PC-9 (cell line): ENCODE results near the gene SUMF1. TPM values are rescaled to one million over a fixed set of nuclear protein-coding genes. Genes with fewer than 3 reads are reported as not detected.
A peak's percentile ranks its signal among the peaks of the same experiment; 100 is the strongest.

ENCODE experiments used
- Bru-seq: library from RNA; stranded (reverse); fragments of 400-500 nt; gene quantifications from one replicate; lab custom pipeline; 2021; lab: Mats Ljungman, UMichigan
- BruChase-seq, 2 experiments: library from RNA; stranded (reverse); fragments of 400-500 nt; gene quantifications; one replicate each; lab custom pipeline; 2021; lab: Mats Ljungman, UMichigan
- BruUV-seq: library from RNA; stranded (reverse); fragments of 400-500 nt; replicated peaks from 2 replicates; lab custom pipeline; 2021; lab: Mats Ljungman, UMichigan
- CTCF ChIA-PET: fragments of 300-600 bp; sonication (Branson Sonifier 250); formaldehyde crosslinking; loops from one replicate; lab custom pipeline; 2022; ENCODE audit warnings: antibody characterized with exemption; lab: Charles Lee
- POLR2A ChIA-PET: fragments of 300-600 bp; sonication (Branson Sonifier 250); formaldehyde crosslinking; loops from one replicate; lab custom pipeline; 2022; ENCODE audit warnings: antibody characterized with exemption; ENCODE audit not compliant: unreplicated experiment; lab: Charles Lee
- DNase-seq, 2 experiments: peaks; one replicate each; pipeline versions ENCODE4 v3.0.0 to v3.0.0-alpha.2; 2015 to 2022; ENCODE audit warnings: mixed read lengths in 1 of 2
- H2AFZ ChIP-seq: fragments of 200-600 bp; sonication (generic); 2 replicates; pipeline ENCODE4 v1.8.1; 2017; ENCODE audit warnings: antibody characterized with exemption
- H3F3A ChIP-seq: fragments of 200-600 bp; sonication (generic); 2 replicates; pipeline ENCODE4 v1.8.1; 2017; ENCODE audit warnings: antibody characterized with exemption, mild to moderate bottlenecking, low read depth; ENCODE audit not compliant: insufficient read depth
- H3K27ac ChIP-seq: fragments of 200-600 bp; sonication (generic); 2 replicates; pipeline ENCODE4 v1.6.1; 2016; ENCODE audit warnings: mixed run types
- H3K27me3 ChIP-seq: fragments of 200-600 bp; sonication (generic); 2 replicates; pipeline ENCODE4 v1.6.1; 2016; ENCODE audit warnings: low read depth, mixed run types; ENCODE audit not compliant: insufficient read depth
- H3K36me3 ChIP-seq: fragments of 200-600 bp; sonication (generic); 2 replicates; pipeline ENCODE4 v1.6.1; 2016; ENCODE audit warnings: low read depth, mixed run types
- H3K4me1 ChIP-seq: fragments of 200-600 bp; sonication (generic); replicated peaks from 2 replicates; pipeline ENCODE4 v1.6.1; 2016; ENCODE audit warnings: mixed run types; ENCODE audit not compliant: insufficient read depth
- H3K4me2 ChIP-seq: fragments of 200-600 bp; sonication (generic); 2 replicates; pipeline ENCODE4 v1.6.1; 2017; ENCODE audit warnings: mixed run types
- H3K4me3 ChIP-seq: fragments of 200-600 bp; sonication (generic); 2 replicates; pipeline ENCODE4 v1.6.1; 2016; ENCODE audit warnings: mixed run types
- H3K79me2 ChIP-seq: fragments of 200-600 bp; sonication (generic); 2 replicates; pipeline ENCODE4 v1.6.1; 2017; ENCODE audit warnings: low read depth, mixed run types
- H3K9me2 ChIP-seq: fragments of 200-600 bp; sonication (generic); 2 replicates; pipeline ENCODE4 v1.8.1; 2017; ENCODE audit warnings: mild to moderate bottlenecking; ENCODE audit not compliant: insufficient read depth
- H3K9me3 ChIP-seq: fragments of 200-600 bp; sonication (generic); 2 replicates; pipeline ENCODE4 v1.8.1; 2016; ENCODE audit warnings: low read depth; ENCODE audit not compliant: insufficient read depth
- H4K20me1 ChIP-seq: fragments of 200-600 bp; sonication (generic); 2 replicates; pipeline ENCODE4 v1.8.1; 2017; ENCODE audit not compliant: insufficient read depth
- EZH2 ChIP-seq: fragments of 200-600 bp; sonication (generic); IDR thresholded peaks from 2 replicates; pipeline ENCODE4 v1.8.0; 2017; ENCODE audit warnings: antibody characterized with exemption, low read depth
- intact Hi-C: fragments of 100-400 bp; cut with micrococcal nuclease; formaldehyde crosslinking; loops from one replicate; pipeline ENCODE4 v1.10.0; 2022; ENCODE audit not compliant: unreplicated experiment
- long read RNA-seq: library from polyadenylated mRNA; stranded (forward); transcript quantifications from one replicate; pipeline ENCODE4 v2.0.0, GENCODE V29; 2022
- total RNA-seq: library from RNA; stranded (reverse); gene quantifications from 2 replicates; pipeline ENCODE4 v1.2.3, GENCODE V29; 2021
- TF ChIP-seq, protein P1 (sequence below): fragments of 200-600 bp; sonication (generic); conservative IDR thresholded peaks from 2 replicates; pipeline ENCODE4 v1.6.1; 2017; ENCODE audit warnings: mixed run types, antibody characterized with exemption, mild to moderate bottlenecking, moderate library complexity

Gene SUMF1
- total RNA-seq, result 41.6 and 50.9 TPM in 2 replicates
- percentile 72 among the genes with signal in this experiment for Bru-seq, nascent RNA
- BruChase-seq, experiment 1, labeled RNA remaining after a 2-hour chase, result percentile 71 among the genes with signal in this experiment
- percentile 56 among the genes with signal in this experiment for BruChase-seq, experiment 2, labeled RNA remaining after a 6-hour chase
- long read RNA-seq, transcript SUMF1-202 (8 exons, 1,447 nt), result minor isoform, 6 of 206 reads
- long read RNA-seq, transcript SUMF1-201 (9 exons, 2,159 nt), result major isoform, 152 of 206 reads
- long read RNA-seq, transcript SUMF1-203 (8 exons, 1,128 nt), result minor isoform, 11 of 206 reads
- long read RNA-seq, partial matches to known transcripts, result 6 of 206 reads
- long read RNA-seq, other reads (novel, unspliced or antisense), result 31 of 206 reads

GRCh38 chr3:4466741-4467521, at the start of gene SUMF1:
SUMF1 (minus strand) TSS chr3:4467269; CDS start chr3:4467245, 24 bp downstream.
- Histone ChIP-seq H3K9me3 (no peaks in the 10 kb centered on the region), H3K4me3 (peak within 1 kb of the TSS; percentile 68), H3F3A (no peaks in the 10 kb centered on the region), H3K27ac (peak within 1 kb of the TSS; percentile 84), H3K9me2 (no peaks in the 10 kb centered on the region), H4K20me1 (no peaks in the 10 kb centered on the region), H3K4me2 (peak within 1 kb of the TSS; percentile 87), H3K36me3 (no peaks in the 10 kb centered on the region), H2AFZ (peak within 1 kb of the TSS; percentile 91), H3K27me3 (no peaks in the 10 kb centered on the region), H3K4me1 (0 out of 2 replicates have a peak, but pooled peaks cover 4% of the 10 kb centered on the region), H3K79me2 (peaks cover 8% of the 10 kb centered on the region)
- intact Hi-C loops, result loop anchor here (1.0 kb wide), 1 partner anchor 26 kb away; the partner anchor contains the start of gene ITPR1
- ChIA-PET POLR2A (interaction anchor here (0.6 to 1.0 kb wide), 4 partner anchors 22 to 1429 kb away, joined by 3 to 13 read pairs (median 5); partner anchors contain the start of gene ITPR1), CTCF (no interaction called here)
- peak; percentile 54 to 67 for DNase-seq
- no TSS peak for BruUV-seq
- TF ChIP-seq EZH2, result no peak
- TF ChIP-seq, protein P1, sequence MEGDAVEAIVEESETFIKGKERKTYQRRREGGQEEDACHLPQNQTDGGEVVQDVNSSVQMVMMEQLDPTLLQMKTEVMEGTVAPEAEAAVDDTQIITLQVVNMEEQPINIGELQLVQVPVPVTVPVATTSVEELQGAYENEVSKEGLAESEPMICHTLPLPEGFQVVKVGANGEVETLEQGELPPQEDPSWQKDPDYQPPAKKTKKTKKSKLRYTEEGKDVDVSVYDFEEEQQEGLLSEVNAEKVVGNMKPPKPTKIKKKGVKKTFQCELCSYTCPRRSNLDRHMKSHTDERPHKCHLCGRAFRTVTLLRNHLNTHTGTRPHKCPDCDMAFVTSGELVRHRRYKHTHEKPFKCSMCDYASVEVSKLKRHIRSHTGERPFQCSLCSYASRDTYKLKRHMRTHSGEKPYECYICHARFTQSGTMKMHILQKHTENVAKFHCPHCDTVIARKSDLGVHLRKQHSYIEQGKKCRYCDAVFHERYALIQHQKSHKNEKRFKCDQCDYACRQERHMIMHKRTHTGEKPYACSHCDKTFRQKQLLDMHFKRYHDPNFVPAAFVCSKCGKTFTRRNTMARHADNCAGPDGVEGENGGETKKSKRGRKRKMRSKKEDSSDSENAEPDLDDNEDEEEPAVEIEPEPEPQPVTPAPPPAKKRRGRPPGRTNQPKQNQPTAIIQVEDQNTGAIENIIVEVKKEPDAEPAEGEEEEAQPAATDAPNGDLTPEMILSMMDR, result no peak

DNA sequence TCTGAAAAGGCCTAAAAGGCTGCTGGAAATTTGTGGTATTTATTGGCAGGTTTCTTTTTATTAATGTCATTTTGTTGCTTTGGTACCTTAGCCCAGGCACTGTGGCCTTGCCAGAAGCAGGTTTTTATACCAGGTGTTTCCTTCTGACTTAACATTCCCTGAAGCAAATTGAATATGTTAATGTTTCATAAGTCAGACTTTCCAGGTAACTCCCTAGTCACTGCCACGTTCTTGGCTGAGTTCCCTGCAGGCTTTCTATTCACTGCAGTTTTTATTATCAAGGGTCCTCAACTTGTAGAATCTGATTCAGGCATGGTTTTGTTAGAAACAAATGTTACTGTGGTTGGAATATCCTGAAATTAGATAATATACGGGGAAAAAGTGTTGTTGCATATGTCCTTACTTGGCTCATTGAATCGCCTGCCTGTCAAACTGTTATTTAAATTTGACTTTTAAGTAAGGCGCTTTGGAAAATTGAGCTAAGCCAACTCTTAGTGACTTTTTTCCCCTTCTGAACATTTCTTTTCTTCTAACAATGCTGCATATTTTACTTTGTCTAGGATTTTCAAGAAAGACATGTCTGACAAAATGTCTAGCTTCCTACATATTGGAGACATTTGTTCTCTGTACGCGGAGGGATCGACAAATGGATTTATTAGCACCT, 49.0 kb upstream of the SUMF1 start:
- Histone ChIP-seq H3K27ac (no peak overlapping the region), H3K9me2 (no peaks in the 10 kb centered on the region), H3K36me3 (no peaks in the 10 kb centered on the region), H3K4me3 (no peak overlapping the region), H3F3A (no peaks in the 10 kb centered on the region), H4K20me1 (no peaks in the 10 kb centered on the region), H3K4me1 (no peaks in the 10 kb centered on the region), H3K9me3 (no peaks in the 10 kb centered on the region), H3K4me2 (no peak overlapping the region), H3K27me3 (no peaks in the 10 kb centered on the region), H2AFZ (no peak overlapping the region), H3K79me2 (no peaks in the 10 kb centered on the region)
- ChIA-PET POLR2A (no interaction called here), CTCF (no interaction called here)
- no peak for TF ChIP-seq EZH2
- TF ChIP-seq, protein P1, result no peak
- no peak for DNase-seq
- intact Hi-C loops, result no loop called here
- BruUV-seq, result no TSS peak

DNA sequence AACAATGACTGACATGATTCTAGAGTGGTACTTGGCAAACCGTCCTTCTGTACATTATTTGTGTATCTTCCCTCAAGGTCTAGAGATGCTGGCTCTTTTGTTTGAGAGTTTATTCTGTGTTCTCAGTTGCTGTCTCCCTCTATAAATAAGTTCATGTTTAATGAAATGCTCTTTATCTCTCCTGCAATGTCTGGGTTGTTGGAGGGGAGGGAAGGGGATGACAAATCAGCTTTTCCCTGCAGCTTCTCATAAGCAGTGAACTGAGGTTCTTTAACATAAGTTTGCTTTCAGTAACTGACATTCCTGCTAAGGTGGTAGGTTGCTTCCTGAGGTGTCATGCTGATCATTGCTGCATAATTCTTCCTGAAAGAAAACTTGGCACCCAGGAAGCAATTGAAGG, 47.8 kb upstream of the SUMF1 start:
- no TSS peak for BruUV-seq
- intact Hi-C loops, result no loop called here

More for the DNA sequence above, 47.8 kb upstream of the SUMF1 start:
- TF ChIP-seq EZH2, result no peak
- TF ChIP-seq, protein P1, result no peak
- ChIA-PET CTCF (no interaction called here), POLR2A (no interaction called here)
- Histone ChIP-seq H3K4me3 (no peak overlapping the region), H3K36me3 (no peaks in the 10 kb centered on the region), H3K27me3 (no peaks in the 10 kb centered on the region), H4K20me1 (no peaks in the 10 kb centered on the region), H3K4me1 (no peaks in the 10 kb centered on the region), H3K9me3 (no peaks in the 10 kb centered on the region), H3K27ac (no peak overlapping the region), H3K79me2 (no peaks in the 10 kb centered on the region), H3F3A (no peaks in the 10 kb centered on the region), H2AFZ (no peak overlapping the region), H3K9me2 (no peaks in the 10 kb centered on the region), H3K4me2 (no peak overlapping the region)
- DNase-seq, result no peak
